ENCODE data around the gene RHOC.

RHOC gene

DNA sequence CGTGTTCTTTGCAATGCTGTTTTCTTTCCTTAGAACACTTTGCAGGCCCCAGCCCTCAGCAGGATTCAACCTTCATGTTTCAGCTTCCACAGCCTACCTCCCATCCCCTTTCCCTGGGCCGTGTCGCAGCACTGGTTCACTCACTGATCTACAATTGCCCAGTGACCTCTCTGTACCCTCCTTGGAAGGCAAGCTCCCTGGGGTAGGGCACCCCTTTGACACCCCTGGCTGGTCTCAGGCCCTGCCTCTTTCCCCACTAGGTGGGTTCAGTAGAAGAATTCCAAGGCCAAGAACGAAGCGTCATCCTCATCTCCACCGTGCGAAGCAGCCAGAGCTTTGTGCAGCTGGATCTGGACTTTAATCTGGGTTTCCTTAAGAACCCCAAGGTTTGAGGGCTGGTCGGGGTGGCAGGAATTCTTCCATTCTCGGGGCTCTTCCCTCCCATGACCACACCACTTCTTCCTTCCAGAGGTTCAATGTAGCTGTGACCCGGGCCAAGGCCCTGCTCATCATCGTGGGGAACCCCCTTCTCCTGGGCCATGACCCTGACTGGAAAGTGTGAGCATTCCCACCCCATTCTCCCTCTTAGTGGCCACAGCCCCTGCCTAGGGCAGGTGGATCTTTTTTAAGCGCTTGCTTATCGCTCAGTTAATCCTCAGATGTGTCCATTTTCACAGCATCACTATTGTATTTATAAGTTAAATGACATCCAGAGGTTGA, 7.3 kb downstream of the RHOC start:
- peak; percentile 35; the same call in 1 of the 2 replicates for TF ChIP-seq POLR2A (IDR thresholded peaks at IDR 0.05; ENCODE audit: low read depth, low read length)
- no peak for TF ChIP-seq POLR2AphosphoS5 (IDR thresholded peaks at IDR 0.05; ENCODE audit: low read depth, low read length)
- DNase-seq (ENCODE audit: insufficient read length) (no peak), FAIRE-seq (no peak)

DNA sequence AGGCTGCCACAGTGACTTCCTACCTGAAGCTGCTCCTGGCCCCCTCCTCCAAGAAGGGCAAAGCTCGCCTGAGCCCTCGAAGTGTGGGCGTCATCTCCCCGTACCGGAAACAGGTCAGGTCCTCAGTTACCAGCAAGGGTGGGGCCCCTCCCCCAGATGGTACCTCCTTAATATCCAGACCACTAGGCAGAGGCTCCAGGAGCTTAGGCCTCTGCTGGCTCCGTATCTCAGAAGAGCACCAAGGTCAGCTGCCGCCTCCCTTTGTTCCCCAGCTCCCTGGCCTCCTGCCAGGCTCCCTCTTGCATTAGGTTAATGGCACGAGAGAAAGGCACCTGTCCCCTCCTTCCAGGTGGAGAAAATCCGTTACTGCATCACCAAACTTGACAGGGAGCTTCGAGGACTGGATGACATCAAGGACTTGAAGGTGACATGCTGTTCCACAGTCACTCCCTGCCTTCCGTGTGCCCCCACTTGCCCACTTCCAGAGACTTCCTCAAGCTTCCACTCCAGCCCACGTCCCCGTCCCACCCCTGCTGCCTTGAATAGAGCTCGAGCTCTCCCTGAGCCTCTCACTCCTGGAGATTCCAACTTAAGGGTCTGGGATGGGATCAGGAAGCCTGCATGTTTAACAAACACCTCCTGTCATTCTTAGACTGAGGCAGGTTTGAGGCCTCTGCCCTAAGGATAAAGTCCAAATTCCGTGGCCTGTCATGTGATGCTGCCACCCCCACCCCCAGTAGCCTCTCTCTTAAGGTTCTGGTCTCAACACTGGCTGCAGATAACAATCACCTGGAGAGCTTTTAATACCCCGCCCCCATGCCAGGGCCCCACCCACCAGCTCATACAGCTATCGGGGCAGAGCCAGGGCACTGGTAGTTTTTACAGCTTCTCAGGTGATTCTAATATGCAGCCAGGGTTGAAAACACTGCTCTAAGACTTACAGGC, 8.3 kb downstream of the RHOC start:
- FAIRE-seq (no peak), DNase-seq (ENCODE audit: insufficient read length) (no peak)
- no peak for TF ChIP-seq POLR2AphosphoS5 (IDR thresholded peaks at IDR 0.05; ENCODE audit: low read depth, low read length)
- no peak for TF ChIP-seq TAF1 (IDR thresholded peaks at IDR 0.05; ENCODE audit: borderline replicate concordance, low read depth, low read length)
- no peak for TF ChIP-seq POLR2A (IDR thresholded peaks at IDR 0.05; ENCODE audit: low read depth, low read length)

GRCh38 chr1:112697781-112698201, 9.1 kb downstream of the RHOC start:
- FAIRE-seq (no peak), DNase-seq (ENCODE audit: insufficient read length) (no peak)
- TF ChIP-seq TAF1 (IDR thresholded peaks at IDR 0.05; ENCODE audit: borderline replicate concordance, low read depth, low read length) = no peak
- TF ChIP-seq POLR2A (IDR thresholded peaks at IDR 0.05; ENCODE audit: low read depth, low read length) = no peak
- TF ChIP-seq POLR2AphosphoS5 (IDR thresholded peaks at IDR 0.05; ENCODE audit: low read depth, low read length) = no peak

- no peak for FAIRE-seq
- DNase-seq (ENCODE audit: insufficient read length) = no peak
Observed at GRCh38 chr1:112696578-112697314, 10.2 kb downstream of the RHOC start.

DNA sequence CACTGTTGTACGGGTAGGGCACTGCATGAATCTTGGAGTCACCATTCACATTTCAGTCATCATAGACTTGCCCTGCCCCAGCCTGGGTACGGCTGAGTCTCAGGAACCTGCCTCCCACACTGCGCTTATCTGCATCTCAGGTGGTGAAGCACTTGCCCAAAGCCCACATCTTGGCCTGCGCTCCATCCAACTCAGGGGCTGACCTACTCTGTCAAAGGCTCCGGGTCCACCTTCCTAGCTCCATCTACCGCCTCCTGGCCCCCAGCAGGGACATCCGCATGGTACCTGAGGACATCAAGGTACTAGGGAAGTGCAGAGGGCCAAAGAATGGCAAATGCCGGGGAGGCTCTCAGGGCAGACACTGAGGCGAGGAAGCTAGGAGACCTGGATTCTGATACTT, 11.7 kb downstream of the RHOC start:
- no peak for TF ChIP-seq TAF1 (IDR thresholded peaks at IDR 0.05; ENCODE audit: borderline replicate concordance, low read depth, low read length)
- TF ChIP-seq POLR2AphosphoS5 (IDR thresholded peaks at IDR 0.05; ENCODE audit: low read depth, low read length) = no peak
- TF ChIP-seq POLR2A (IDR thresholded peaks at IDR 0.05; ENCODE audit: low read depth, low read length) = no peak
- DNase-seq (ENCODE audit: insufficient read length) (no peak), FAIRE-seq (no peak)

More at GRCh38 chr1:112696578-112697314, 10.2 kb downstream of the RHOC start:
- no peak for TF ChIP-seq POLR2A (IDR thresholded peaks at IDR 0.05; ENCODE audit: low read depth, low read length)
- TF ChIP-seq TAF1 (IDR thresholded peaks at IDR 0.05; ENCODE audit: borderline replicate concordance, low read depth, low read length) = no peak
- no peak for TF ChIP-seq POLR2AphosphoS5 (IDR thresholded peaks at IDR 0.05; ENCODE audit: low read depth, low read length)

- FAIRE-seq (no peak), DNase-seq (ENCODE audit: insufficient read length) (no peak)
- no peak for TF ChIP-seq POLR2AphosphoS5 (IDR thresholded peaks at IDR 0.05; ENCODE audit: low read depth, low read length)
- TF ChIP-seq TAF1 (IDR thresholded peaks at IDR 0.05; ENCODE audit: borderline replicate concordance, low read depth, low read length) = no peak
- no peak for TF ChIP-seq POLR2A (IDR thresholded peaks at IDR 0.05; ENCODE audit: low read depth, low read length)
Observed at GRCh38 chr1:112694363-112694929, 12.5 kb downstream of the RHOC start.

- FAIRE-seq (no peak), DNase-seq (ENCODE audit: insufficient read length) (no peak)
- TF ChIP-seq POLR2AphosphoS5 (IDR thresholded peaks at IDR 0.05; ENCODE audit: low read depth, low read length) (no peak), POLR2A (IDR thresholded peaks at IDR 0.05; ENCODE audit: low read depth, low read length) (no peak), TAF1 (IDR thresholded peaks at IDR 0.05; ENCODE audit: borderline replicate concordance, low read depth, low read length) (no peak)
Observed at GRCh38 chr1:112693821-112694220, 13.1 kb downstream of the RHOC start.

DNA sequence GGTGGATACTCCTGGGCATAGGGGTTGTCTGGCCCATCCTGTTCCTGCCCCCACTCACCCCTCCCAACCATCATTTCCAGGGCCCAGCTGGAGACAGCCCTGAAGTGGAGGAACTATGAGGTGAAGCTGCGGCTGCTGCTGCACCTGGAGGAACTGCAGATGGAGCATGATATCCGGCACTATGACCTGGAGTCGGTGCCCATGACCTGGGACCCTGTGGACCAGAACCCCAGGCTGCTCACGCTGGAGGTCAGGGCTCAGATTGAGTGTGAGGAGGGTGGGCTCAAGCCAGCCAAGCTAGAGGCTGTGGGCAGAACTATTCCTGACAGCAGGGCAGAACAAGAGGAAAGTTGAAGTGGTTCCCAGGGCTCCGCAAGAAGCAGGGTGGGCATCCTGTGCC, 14.2 kb downstream of the RHOC start:
- no peak for FAIRE-seq
- TF ChIP-seq POLR2A (IDR thresholded peaks at IDR 0.05; ENCODE audit: low read depth, low read length) = no peak
- TF ChIP-seq TAF1 (IDR thresholded peaks at IDR 0.05; ENCODE audit: borderline replicate concordance, low read depth, low read length) = no peak
- TF ChIP-seq POLR2AphosphoS5 (IDR thresholded peaks at IDR 0.05; ENCODE audit: low read depth, low read length) = no peak
- no peak for DNase-seq (ENCODE audit: insufficient read length)

GRCh38 chr1:112689842-112690237, 17.1 kb downstream of the RHOC start:
- DNase-seq (ENCODE audit: insufficient read length) (no peak), FAIRE-seq (no peak)
- TF ChIP-seq POLR2AphosphoS5 (IDR thresholded peaks at IDR 0.05; ENCODE audit: low read depth, low read length) (no peak), POLR2A (IDR thresholded peaks at IDR 0.05; ENCODE audit: low read depth, low read length) (no peak), TAF1 (IDR thresholded peaks at IDR 0.05; ENCODE audit: borderline replicate concordance, low read depth, low read length) (no peak)

DNA sequence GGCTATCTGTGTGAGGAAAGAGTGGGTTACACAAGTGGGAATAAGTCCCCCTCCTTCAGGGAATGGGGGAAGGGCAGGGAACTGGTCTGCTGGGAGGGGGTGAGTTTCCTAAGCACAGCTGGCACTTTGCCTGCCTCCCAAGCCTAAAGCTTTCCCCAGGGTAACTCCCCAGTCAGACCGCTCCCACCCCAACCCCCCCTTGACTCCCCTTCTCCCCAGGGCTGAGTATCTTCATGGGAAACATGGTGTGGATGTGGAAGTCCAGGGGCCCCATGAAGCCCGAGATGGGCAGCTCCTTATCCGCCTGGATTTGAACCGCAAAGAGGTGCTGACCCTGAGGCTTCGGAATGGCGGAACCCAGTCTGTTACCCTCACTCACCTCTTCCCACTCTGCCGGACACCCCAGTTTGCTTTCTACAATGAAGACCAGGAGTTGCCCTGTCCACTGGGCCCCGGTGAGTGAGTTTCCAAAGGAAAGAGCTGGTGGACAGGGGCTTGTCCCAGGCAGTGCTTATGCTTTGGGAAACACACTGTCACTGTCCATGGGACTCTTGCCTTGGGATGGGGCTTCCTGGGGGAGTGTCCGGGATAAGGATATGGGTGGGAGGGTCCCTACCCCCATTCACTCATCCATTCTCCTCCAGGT, 17.6 kb downstream of the RHOC start:
- DNase-seq (ENCODE audit: insufficient read length) = no peak
- FAIRE-seq = no peak
- TF ChIP-seq POLR2AphosphoS5 (IDR thresholded peaks at IDR 0.05; ENCODE audit: low read depth, low read length) = no peak
- no peak for TF ChIP-seq POLR2A (IDR thresholded peaks at IDR 0.05; ENCODE audit: low read depth, low read length)
- TF ChIP-seq TAF1 (IDR thresholded peaks at IDR 0.05; ENCODE audit: borderline replicate concordance, low read depth, low read length) = no peak
